Panc1 (cell line): ENCODE results near the gene IGSF21. TPM values are rescaled to one million over a fixed set of nuclear protein-coding genes. Genes with fewer than 3 reads are reported as not detected.

Source experiments
- ATAC-seq: fragments of 200-7000 bp; cut with Tn5 transposase; 2 replicates; pipeline ENCODE4 v1.9.1; 2020; ENCODE audit warnings: mild to moderate bottlenecking, moderate library complexity
- BruUV-seq: library from RNA; stranded (reverse); fragments of 400-500 nt; replicated peaks from 2 replicates; lab custom pipeline; 2021; lab: Mats Ljungman, UMichigan
- CTCF ChIA-PET: fragments of 300-600 bp; sonication (Branson Sonifier 250); formaldehyde crosslinking; loops from one replicate; lab custom pipeline; 2022; ENCODE audit warnings: antibody characterized with exemption; lab: Charles Lee
- POLR2A ChIA-PET: fragments of 300-600 bp; sonication (Branson Sonifier 250); formaldehyde crosslinking; loops from one replicate; lab custom pipeline; 2022; ENCODE audit warnings: antibody characterized with exemption; lab: Charles Lee
- DNase-seq: peaks from one replicate; pipeline ENCODE4 v3.0.0-alpha.2; 2010; ENCODE audit warnings: low read depth, low spot score
- H3K27ac ChIP-seq: 2 replicates; pipeline ENCODE4 v1.5.1; 2011; ENCODE audit warnings: mild to moderate bottlenecking, low read length, inconsistent platforms
- H3K27me3 ChIP-seq: fragments of 200-500 bp; sonication (Bioruptor generic); 2 replicates; pipeline ENCODE4 v1.6.0; 2014; ENCODE audit warnings: low read length, inconsistent platforms; ENCODE audit not compliant: control insufficient read depth, insufficient read depth
- H3K36me3 ChIP-seq: fragments of 200-500 bp; sonication (Bioruptor generic); 2 replicates; pipeline ENCODE4 v1.5.1; 2014; ENCODE audit warnings: inconsistent platforms, mild to moderate bottlenecking, low read length, moderate library complexity; ENCODE audit not compliant: control insufficient read depth, insufficient read depth
- H3K4me1 ChIP-seq: 2 replicates; pipeline ENCODE4 v1.5.1; 2011; ENCODE audit warnings: inconsistent platforms, mild to moderate bottlenecking, low read length, moderate library complexity; ENCODE audit not compliant: control insufficient read depth, insufficient read depth
- H3K4me3 ChIP-seq, 2 experiments: 2 replicates each; pipeline ENCODE4 v1.5.1; 2011 to 2012; ENCODE audit warnings: low read depth in 2 of 2, low read length in 2 of 2, mild to moderate bottlenecking in 2 of 2, inconsistent platforms in 1 of 2, moderate library complexity in 1 of 2
- H3K9me3 ChIP-seq: fragments of 200-500 bp; sonication (Bioruptor generic); 2 replicates; pipeline ENCODE4 v1.5.1; 2014; ENCODE audit warnings: low read depth, mild to moderate bottlenecking, inconsistent platforms, low read length, moderate library complexity; ENCODE audit not compliant: control insufficient read depth, insufficient read depth
- POLR2AphosphoS5 ChIP-seq: IDR thresholded peaks from 2 replicates; pipeline ENCODE4 v1.6.1; 2012; ENCODE audit warnings: mild to moderate bottlenecking, low read depth, low read length, moderate library complexity
- SIN3A ChIP-seq: IDR thresholded peaks from 2 replicates; pipeline ENCODE4 v1.6.1; 2012; ENCODE audit warnings: low read depth, mild to moderate bottlenecking, low read length, moderate library complexity, borderline replicate concordance; ENCODE audit not compliant: insufficient read depth
- TCF7L2 ChIP-seq: IDR thresholded peaks from 2 replicates; pipeline ENCODE4 v1.6.1; 2011; ENCODE audit warnings: mild to moderate bottlenecking, low read depth, low read length, inconsistent platforms
- in situ Hi-C: cut with HindIII; loops from 2 replicates; pipeline ENCODE4 v1.10.0; 2016; ENCODE audit warnings: low sequenced_read_pairs, low pct_unique_long_range_greater_than_20kb
- intact Hi-C: fragments of 100-400 bp; cut with micrococcal nuclease; formaldehyde crosslinking; loops from one replicate; pipeline ENCODE4 v1.10.0; 2022; ENCODE audit not compliant: unreplicated experiment
- total RNA-seq: library from RNA; stranded (reverse); gene quantifications from one replicate; pipeline ENCODE4 v1.2.1, GENCODE V29; 2021; ENCODE audit not compliant: unreplicated experiment
- TF ChIP-seq, protein P1 (sequence below): fragments of 450-650 bp; IDR thresholded peaks from 2 replicates; pipeline ENCODE4 v1.5.1; 2017; ENCODE audit warnings: mild to moderate bottlenecking
- TF ChIP-seq, protein P2 (sequence below), 2 experiments: IDR thresholded peaks; 2 replicates each; pipeline ENCODE4 v1.6.1; 2011 to 2012; ENCODE audit warnings: low read depth in 2 of 2, control low read depth in 1 of 2, low read length in 1 of 2, mild to moderate bottlenecking in 1 of 2, moderate library complexity in 1 of 2; ENCODE audit not compliant: insufficient read depth in 1 of 2

The IGSF21 gene
- total RNA-seq, 1 experiment from 2014 or later = not detected

DNA sequence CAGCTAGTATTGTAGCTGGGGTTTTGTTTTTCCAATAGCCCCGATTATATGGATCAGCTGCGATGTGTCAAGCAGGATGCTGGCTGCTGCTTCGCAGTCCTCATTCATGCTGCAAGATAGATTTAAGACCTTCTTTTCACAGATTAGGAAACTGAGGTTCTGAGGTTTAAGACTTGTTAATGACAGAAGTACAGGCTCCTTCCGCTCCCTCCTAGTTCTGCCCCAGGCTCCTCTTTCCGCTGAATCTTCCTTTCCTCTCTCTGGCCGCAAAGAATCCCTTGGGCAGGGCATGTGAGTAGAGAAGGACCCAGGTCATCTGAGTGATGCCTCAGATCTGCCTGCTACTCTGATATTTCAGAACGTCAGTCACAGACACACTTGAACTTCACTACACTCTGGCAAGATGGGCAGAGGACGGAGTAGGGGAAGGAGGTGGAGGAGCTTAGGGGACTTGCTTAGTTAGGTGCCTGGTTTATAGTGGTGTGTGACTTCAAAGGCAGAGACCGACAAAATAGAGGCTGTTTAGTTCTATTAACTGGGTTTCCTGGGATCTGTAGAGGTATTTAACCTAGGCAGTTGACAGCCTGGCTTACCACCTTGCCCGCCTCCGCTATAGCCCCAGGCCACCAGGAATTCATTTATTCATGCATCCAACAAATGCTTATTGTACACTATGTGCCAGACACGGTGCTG lies 4.2 kb downstream of the IGSF21 start:
- intact Hi-C loops = no loop called here
- ChIA-PET CTCF (no interaction called here), POLR2A (no interaction called here)
- Histone ChIP-seq H3K36me3 (no peaks in the 10 kb centered on the region), H3K4me3 (no peak overlapping the region), H3K27ac (no peak overlapping the region), H3K9me3 (no peaks in the 10 kb centered on the region), H3K4me1 (peaks cover 2% of the 10 kb centered on the region; the same call in 1 of the 2 replicates), H3K27me3 (peaks cover 23% of the 10 kb centered on the region)
- in situ Hi-C loops = no loop called here
- BruUV-seq = no TSS peak
- DNase-seq = no peak
- TF ChIP-seq POLR2AphosphoS5 (no peak), TCF7L2 (peak; percentile 90)
- no peak for ATAC-seq

DNA sequence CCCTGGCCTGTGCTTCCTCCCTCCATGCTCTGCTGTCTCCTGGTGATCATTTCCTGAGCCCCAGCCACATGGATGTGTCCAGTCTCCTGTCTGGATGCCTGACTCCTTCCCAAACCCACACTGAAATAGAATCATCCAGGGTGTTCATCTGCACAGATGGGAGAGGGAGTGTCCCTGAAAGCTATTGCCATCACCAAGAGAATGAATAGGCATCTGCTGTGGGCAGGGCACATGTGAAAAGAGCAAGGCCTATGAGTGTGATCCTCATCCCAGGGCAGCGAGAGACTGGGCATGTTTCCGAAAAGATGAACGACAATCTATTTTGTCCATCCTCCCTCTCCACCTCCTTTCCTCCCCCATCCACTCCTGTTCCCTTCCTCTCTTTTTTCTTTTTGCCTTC lies 5.0 kb downstream of the IGSF21 start:
- TF ChIP-seq POLR2AphosphoS5 = no peak
- TF ChIP-seq, protein P1, sequence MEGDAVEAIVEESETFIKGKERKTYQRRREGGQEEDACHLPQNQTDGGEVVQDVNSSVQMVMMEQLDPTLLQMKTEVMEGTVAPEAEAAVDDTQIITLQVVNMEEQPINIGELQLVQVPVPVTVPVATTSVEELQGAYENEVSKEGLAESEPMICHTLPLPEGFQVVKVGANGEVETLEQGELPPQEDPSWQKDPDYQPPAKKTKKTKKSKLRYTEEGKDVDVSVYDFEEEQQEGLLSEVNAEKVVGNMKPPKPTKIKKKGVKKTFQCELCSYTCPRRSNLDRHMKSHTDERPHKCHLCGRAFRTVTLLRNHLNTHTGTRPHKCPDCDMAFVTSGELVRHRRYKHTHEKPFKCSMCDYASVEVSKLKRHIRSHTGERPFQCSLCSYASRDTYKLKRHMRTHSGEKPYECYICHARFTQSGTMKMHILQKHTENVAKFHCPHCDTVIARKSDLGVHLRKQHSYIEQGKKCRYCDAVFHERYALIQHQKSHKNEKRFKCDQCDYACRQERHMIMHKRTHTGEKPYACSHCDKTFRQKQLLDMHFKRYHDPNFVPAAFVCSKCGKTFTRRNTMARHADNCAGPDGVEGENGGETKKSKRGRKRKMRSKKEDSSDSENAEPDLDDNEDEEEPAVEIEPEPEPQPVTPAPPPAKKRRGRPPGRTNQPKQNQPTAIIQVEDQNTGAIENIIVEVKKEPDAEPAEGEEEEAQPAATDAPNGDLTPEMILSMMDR = no peak
- no peak for TF ChIP-seq SIN3A
- TF ChIP-seq TCF7L2 = no peak
- TF ChIP-seq, protein P2, sequence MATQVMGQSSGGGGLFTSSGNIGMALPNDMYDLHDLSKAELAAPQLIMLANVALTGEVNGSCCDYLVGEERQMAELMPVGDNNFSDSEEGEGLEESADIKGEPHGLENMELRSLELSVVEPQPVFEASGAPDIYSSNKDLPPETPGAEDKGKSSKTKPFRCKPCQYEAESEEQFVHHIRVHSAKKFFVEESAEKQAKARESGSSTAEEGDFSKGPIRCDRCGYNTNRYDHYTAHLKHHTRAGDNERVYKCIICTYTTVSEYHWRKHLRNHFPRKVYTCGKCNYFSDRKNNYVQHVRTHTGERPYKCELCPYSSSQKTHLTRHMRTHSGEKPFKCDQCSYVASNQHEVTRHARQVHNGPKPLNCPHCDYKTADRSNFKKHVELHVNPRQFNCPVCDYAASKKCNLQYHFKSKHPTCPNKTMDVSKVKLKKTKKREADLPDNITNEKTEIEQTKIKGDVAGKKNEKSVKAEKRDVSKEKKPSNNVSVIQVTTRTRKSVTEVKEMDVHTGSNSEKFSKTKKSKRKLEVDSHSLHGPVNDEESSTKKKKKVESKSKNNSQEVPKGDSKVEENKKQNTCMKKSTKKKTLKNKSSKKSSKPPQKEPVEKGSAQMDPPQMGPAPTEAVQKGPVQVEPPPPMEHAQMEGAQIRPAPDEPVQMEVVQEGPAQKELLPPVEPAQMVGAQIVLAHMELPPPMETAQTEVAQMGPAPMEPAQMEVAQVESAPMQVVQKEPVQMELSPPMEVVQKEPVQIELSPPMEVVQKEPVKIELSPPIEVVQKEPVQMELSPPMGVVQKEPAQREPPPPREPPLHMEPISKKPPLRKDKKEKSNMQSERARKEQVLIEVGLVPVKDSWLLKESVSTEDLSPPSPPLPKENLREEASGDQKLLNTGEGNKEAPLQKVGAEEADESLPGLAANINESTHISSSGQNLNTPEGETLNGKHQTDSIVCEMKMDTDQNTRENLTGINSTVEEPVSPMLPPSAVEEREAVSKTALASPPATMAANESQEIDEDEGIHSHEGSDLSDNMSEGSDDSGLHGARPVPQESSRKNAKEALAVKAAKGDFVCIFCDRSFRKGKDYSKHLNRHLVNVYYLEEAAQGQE (IDR thresholded peaks at IDR 0.05; ENCODE audit: insufficient read depth in 1 of 2, low read depth in 2 of 2, low read length in 1 of 2) = no peak

DNA sequence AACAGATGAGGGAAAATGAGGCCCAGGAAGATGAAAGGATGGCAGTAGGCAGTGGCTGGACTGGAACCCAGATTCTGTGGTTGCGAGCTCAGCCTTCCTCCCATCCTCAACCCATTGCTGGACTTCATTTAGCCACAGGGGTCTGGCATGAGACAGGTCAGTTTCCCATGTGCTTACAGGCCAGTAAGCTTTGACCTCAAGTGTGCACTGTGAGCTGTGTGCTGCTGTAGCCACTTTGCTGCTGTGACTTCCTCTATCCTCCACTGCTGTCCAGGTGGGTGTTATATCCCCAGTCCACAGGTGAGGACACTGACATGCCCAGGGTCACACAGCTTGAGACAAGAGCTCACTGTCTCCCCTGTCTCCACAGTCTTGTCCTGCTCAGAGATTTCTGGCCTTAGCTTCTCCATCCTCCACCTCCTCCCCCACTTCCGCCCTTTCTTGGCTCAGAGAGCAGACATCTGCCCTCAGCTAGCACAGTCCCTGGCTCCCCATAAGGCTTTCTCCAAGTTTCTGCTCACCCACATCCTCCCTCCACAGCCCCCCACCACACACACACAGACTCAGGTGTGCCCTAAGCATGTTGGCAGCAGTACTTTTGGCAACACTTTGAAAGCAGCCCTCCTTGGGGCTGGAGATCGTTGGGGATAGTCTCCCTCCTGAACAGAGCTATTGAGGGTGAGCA lies 7.3 kb downstream of the IGSF21 start:
- intact Hi-C loops (no loop called here), in situ Hi-C loops (no loop called here)
- Histone ChIP-seq H3K4me3 (no peak overlapping the region), H3K27me3 (peaks cover 20% of the 10 kb centered on the region), H3K27ac (no peak overlapping the region), H3K4me1 (no peaks in the 10 kb centered on the region; the same call in 1 of the 2 replicates), H3K36me3 (no peaks in the 10 kb centered on the region), H3K9me3 (no peaks in the 10 kb centered on the region)
- ChIA-PET POLR2A (no interaction called here), CTCF (no interaction called here)
- no peak for ATAC-seq
- no peak for TF ChIP-seq TCF7L2
- no peak for TF ChIP-seq POLR2AphosphoS5
- TF ChIP-seq, protein P2 (IDR thresholded peaks at IDR 0.05; ENCODE audit: insufficient read depth in 1 of 2, low read depth in 2 of 2, low read length in 1 of 2) = no peak
- no peak for TF ChIP-seq SIN3A
- TF ChIP-seq, protein P1 = no peak
- BruUV-seq = no TSS peak
- no peak for DNase-seq

More for the DNA sequence above, 5.0 kb downstream of the IGSF21 start:
- POLR2A ChIA-PET = no interaction called here
- no peak overlapping the region for H3K4me3 ChIP-seq
- BruUV-seq = no TSS peak
- H3K9me3 ChIP-seq = no peaks in the 10 kb centered on the region
- peaks cover 2% of the 10 kb centered on the region; the same call in 1 of the 2 replicates for H3K4me1 ChIP-seq
- in situ Hi-C loops (no loop called here), intact Hi-C loops (no loop called here)
- H3K27ac ChIP-seq = no peak overlapping the region
- peaks cover 21% of the 10 kb centered on the region for H3K27me3 ChIP-seq
- ATAC-seq = no peak
- no peak for DNase-seq
- H3K36me3 ChIP-seq = no peaks in the 10 kb centered on the region
- CTCF ChIA-PET = no interaction called here
